Gastrocnemius medialis (tissue), 4 donors: ENCODE measurements around the gene NAT9. TPM values are rescaled to one million over a fixed set of nuclear protein-coding genes. Genes with fewer than 3 reads are reported as not detected.

Experiments used
- ATAC-seq, 2 donors: fragments of 150-250 bp; one replicate each; pipeline ENCODE4 v1.9.1; 2016
- DNase-seq, 2 donors: peaks; one replicate each; pipeline ENCODE4 v3.0.0-alpha.2; 2019
- H3K27ac ChIP-seq, 4 donors: fragments of 200-600 bp; sonication (generic); 1 replicate in 1 of 4; 2 replicates in 3 of 4; pipeline ENCODE4 v1.5.1; 2016 to 2018; ENCODE audit warnings: mild to moderate bottlenecking in 2 of 4, moderate library complexity in 1 of 4
- H3K27me3 ChIP-seq, 3 donors: fragments of 200-600 bp; sonication (generic) in 2 of 3; 1 replicate in 1 of 3; 2 replicates in 2 of 3; pipeline versions ENCODE4 v1.5.1 to v1.6.0; 2016 to 2019; ENCODE audit warnings: mild to moderate bottlenecking in 1 of 3, moderate library complexity in 1 of 3
- H3K36me3 ChIP-seq, 2 donors: fragments of 200-600 bp; sonication (generic) in 1 of 2; one replicate each; pipeline ENCODE4 v1.5.1; 2017 to 2018
- H3K4me1 ChIP-seq, 2 donors: fragments of 200-600 bp; sonication (generic) in 1 of 2; one replicate each; pipeline ENCODE4 v1.5.1; 2016 to 2017; ENCODE audit warnings: mild to moderate bottlenecking in 2 of 2
- H3K4me3 ChIP-seq, 4 donors: fragments of 200-600 bp; sonication (generic) in 3 of 4; 1 replicate in 1 of 4; 2 replicates in 3 of 4; pipeline ENCODE4 v1.5.1; 2016 to 2019; ENCODE audit warnings: mild to moderate bottlenecking in 2 of 4
- H3K9me3 ChIP-seq, 3 donors: fragments of 200-600 bp; sonication (generic) in 2 of 3; 1 replicate in 1 of 3; 2 replicates in 2 of 3; pipeline ENCODE4 v1.5.1; 2016 to 2019
- POLR2A ChIP-seq, 2 donors: fragments of 450-650 bp; IDR thresholded peaks; one replicate each; pipeline ENCODE4 v1.6.1; 2017; ENCODE audit warnings: antibody characterized with exemption in 2 of 2, mild to moderate bottlenecking in 2 of 2, moderate library complexity in 2 of 2
- in situ Hi-C, 4 donors: fragments of 200-750 bp; cut with MboI; loops; one replicate each; pipeline versions ENCODE4 v1.15.0 to v1.8.0; 2017; ENCODE audit warnings: low sequenced_read_pairs in 4 of 4
- intact Hi-C: fragments of 100-400 bp; cut with DNase I; formaldehyde crosslinking; loops from one replicate; pipeline ENCODE4 v1.15.1; 2023; ENCODE audit warnings: low total_unique reads
- total RNA-seq, 4 donors: library from RNA; depleted of rRNA; stranded (reverse); fragments of >200 nt; gene quantifications; one replicate each; pipeline versions ENCODE4 v1.1.0 to v1.2.3, GENCODE V29; 2016
- TF ChIP-seq, protein P1 (sequence below), 5 experiments: fragments of 450-650 bp in 3 of 5; fragments of 200-600 bp in 2 of 5; sonication (generic) in 2 of 5; IDR thresholded peaks in 4 of 5; conservative IDR thresholded peaks in 1 of 5; 1 replicate in 4 of 5; 2 replicates in 1 of 5; pipeline ENCODE4 v1.5.1; 2016 to 2019; ENCODE audit warnings: antibody characterized with exemption in 5 of 5, mild to moderate bottlenecking in 3 of 5, moderate library complexity in 3 of 5

NAT9 gene, protein sequence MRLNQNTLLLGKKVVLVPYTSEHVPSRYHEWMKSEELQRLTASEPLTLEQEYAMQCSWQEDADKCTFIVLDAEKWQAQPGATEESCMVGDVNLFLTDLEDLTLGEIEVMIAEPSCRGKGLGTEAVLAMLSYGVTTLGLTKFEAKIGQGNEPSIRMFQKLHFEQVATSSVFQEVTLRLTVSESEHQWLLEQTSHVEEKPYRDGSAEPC
- total RNA-seq = 10 to 100 TPM in 3 of 4 donors, 1 to 10 TPM in 1; 7.7 to 27.4 (median 14.5) TPM

DNA sequence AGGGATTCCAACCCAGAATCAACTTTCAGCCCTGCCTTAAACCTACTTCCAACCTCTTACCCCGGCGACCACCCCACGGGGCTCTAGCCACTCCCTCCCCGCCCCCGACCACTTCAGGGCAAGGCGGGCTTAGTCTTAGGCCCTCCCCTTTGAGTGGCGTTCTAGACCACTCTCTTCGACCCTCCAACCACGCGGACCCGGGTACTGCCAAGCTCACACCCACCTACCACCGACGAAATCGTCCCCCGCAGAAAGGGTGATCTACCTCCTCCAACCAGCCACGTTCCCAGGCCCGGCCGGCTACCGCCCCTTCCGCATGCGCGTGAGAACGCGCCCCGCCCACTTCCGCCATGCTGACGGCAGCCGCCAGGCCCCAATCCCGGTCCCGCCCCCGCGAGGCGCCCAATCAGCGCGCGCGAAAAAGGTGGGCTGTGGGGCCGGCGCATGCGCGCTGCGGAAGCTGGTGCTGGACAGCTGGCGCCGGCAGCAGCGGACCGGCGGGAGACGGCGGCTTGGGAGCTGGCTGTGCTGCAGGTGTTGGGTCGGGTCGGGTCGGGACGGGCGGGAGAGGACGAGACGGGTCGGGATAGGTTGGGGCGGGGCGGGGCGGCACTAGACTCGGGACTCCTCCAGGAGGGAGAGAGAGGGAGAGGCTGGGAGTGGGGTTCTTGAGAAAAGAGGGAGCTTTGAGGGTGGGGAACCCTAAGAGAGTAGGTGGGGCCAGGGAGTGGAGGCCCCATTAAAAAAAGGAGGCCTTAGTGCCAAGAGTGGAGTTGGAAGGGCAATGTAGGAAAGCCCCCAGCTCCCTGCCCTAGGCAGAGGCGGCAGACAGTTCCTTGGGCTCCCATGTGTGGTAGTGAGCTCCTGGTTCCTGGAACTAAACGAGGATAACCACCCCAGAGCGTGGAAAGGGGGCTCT, at the start of gene NAT9:
TSS of gene NAT9 (minus strand) at position 302 of the 919 bp plus-strand sequence. CDS start 647 bp downstream, outside the sequence.
- peak; percentile 93 to 96 for DNase-seq
- peak; percentile 95 to 96 for ATAC-seq
- in situ Hi-C loops = no loop called here
- H3K27me3 ChIP-seq = no peaks in the 10 kb centered on the region
- H3K9me3 ChIP-seq = no peaks in the 10 kb centered on the region
- peak within 1 kb of the TSS; percentile 75 to 99 (median 93) for H3K4me3 ChIP-seq
- peak within 1 kb of the TSS; percentile 84 to 91 (median 87) for H3K27ac ChIP-seq
- peak; percentile 65 to 77 for TF ChIP-seq POLR2A (IDR thresholded peaks at IDR 0.05)
- TF ChIP-seq, protein P1, sequence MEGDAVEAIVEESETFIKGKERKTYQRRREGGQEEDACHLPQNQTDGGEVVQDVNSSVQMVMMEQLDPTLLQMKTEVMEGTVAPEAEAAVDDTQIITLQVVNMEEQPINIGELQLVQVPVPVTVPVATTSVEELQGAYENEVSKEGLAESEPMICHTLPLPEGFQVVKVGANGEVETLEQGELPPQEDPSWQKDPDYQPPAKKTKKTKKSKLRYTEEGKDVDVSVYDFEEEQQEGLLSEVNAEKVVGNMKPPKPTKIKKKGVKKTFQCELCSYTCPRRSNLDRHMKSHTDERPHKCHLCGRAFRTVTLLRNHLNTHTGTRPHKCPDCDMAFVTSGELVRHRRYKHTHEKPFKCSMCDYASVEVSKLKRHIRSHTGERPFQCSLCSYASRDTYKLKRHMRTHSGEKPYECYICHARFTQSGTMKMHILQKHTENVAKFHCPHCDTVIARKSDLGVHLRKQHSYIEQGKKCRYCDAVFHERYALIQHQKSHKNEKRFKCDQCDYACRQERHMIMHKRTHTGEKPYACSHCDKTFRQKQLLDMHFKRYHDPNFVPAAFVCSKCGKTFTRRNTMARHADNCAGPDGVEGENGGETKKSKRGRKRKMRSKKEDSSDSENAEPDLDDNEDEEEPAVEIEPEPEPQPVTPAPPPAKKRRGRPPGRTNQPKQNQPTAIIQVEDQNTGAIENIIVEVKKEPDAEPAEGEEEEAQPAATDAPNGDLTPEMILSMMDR (IDR thresholded peaks at IDR 0.05 in 4 of 5, conservative IDR thresholded peaks at IDR 0.05 in 1 of 5) = no peak
- peaks cover 17 to 23% of the 10 kb centered on the region in 2 donors for H3K4me1 ChIP-seq
- peaks cover 0 to 23% of the 10 kb centered on the region in 2 donors for H3K36me3 ChIP-seq
- intact Hi-C loops = loop anchor here (1.0 to 10.0 kb wide), 4 partner anchors 28 to 562 kb away; partner anchors contain the start of genes NHERF1 and TTYH2

DNA sequence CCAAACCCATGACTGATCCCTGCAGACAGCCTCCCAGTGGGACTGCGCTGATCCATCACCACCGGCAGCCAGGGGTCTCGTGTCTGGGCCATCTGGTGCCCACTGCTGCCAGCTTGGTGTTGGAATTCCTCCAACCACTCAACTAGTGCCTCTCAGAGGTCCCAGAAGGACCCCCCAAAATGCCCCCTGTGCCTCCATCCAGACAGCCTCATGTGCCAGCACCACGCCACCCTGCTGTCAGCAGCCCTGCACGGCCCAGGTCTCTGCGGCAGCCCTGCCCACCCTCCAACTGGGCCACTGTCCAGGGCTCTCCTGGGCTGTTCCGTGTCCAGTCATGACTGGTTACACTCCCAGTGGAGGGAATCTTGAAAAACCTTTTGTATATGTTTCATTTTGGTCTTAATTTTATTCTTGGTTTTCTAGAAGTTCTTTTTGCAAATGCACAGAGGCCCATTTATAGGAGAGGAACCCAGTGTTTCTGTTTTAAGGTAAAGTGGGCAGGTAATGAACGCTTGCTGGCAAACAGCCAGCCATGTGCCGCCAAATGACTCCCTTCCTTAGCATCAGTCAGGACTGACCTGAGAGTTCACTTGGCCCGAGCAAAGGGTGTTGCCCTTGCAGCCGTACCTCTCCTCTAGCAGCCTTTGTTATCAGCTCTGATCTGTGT, 48.9 kb upstream of the NAT9 start:
- peaks cover 0 to 7% of the 10 kb centered on the region in 2 donors for H3K36me3 ChIP-seq

DNA sequence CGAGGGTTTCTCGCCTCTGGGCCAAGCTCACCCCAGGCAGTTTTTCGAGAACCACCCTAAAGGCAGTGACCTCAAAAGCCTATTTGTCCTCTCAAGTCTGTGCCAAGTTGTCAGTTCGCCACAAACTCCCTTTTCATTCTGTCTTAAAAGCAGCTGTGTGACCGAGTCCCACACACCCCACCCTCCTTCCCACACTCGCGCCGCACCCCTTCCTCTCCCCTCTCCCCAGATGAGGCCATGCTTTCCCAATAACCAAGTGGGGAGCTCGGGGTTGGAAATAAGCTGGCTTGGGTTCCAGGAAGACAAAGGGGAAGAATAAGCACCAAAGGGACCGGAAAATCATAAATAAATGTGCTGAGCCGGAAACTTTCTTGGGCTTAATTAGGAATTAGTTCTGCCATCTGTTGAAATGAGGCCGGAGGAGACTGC, 46.8 kb upstream of the NAT9 start:
- H3K4me1 ChIP-seq = no peaks in the 10 kb centered on the region
- H3K36me3 ChIP-seq = peaks cover 0 to 12% of the 10 kb centered on the region in 2 donors
- H3K9me3 ChIP-seq = no peaks in the 10 kb centered on the region
- no peaks in the 10 kb centered on the region for H3K27me3 ChIP-seq
- DNase-seq (peak in 1 of 2 donors; percentile 22), ATAC-seq (peak in 1 of 2 donors; percentile 6)
- no peak overlapping the region for H3K4me3 ChIP-seq
- in situ Hi-C loops = no loop called here
- H3K27ac ChIP-seq = no peak overlapping the region
- intact Hi-C loops = no loop called here
- TF ChIP-seq, protein P1 (IDR thresholded peaks at IDR 0.05 in 4 of 5, conservative IDR thresholded peaks at IDR 0.05 in 1 of 5) = no peak
- no peak for TF ChIP-seq POLR2A (IDR thresholded peaks at IDR 0.05)

More for the DNA sequence above, 48.9 kb upstream of the NAT9 start:
- intact Hi-C loops (no loop called here), in situ Hi-C loops (no loop called here)
- no peaks in the 10 kb centered on the region for H3K4me1 ChIP-seq
- H3K27ac ChIP-seq = no peak overlapping the region
- H3K9me3 ChIP-seq = no peaks in the 10 kb centered on the region
- no peaks in the 10 kb centered on the region for H3K27me3 ChIP-seq
- DNase-seq (no peak), ATAC-seq (no peak)
- H3K4me3 ChIP-seq = no peak overlapping the region
- TF ChIP-seq POLR2A (IDR thresholded peaks at IDR 0.05) = no peak
- TF ChIP-seq, protein P1 (IDR thresholded peaks at IDR 0.05 in 4 of 5, conservative IDR thresholded peaks at IDR 0.05 in 1 of 5) = no peak

DNA sequence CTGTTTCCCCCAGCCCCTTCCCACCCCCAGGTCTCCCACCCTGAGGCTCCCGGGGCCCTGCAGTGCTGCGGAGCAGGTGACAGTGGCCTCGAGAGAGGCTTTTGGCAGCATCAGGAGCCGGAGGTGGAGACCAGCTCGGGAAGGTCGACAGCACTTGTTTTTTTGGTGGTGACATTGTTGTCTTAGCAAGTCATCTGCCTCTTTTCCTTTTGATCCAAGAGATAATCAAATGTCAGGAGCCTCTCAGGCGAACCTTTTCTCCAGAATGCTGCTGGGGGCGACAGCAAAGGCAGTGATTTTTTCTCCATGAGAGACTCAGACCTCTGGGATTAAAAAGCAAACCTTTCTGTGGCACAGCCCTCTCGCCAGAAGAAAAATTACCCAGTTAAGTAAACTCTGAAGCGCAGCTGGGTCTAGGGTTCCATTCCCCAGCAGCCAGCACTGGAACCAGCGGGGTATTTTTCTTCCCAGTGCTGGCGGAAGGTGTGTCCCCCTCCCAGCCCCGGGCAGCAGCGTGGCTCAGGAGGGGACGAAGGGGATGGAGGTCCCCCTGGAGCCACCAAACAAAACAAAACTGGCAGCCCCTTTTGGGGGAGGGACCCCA, 46.3 kb upstream of the NAT9 start:
- TF ChIP-seq, protein P1 (IDR thresholded peaks at IDR 0.05 in 4 of 5, conservative IDR thresholded peaks at IDR 0.05 in 1 of 5) = no peak
- TF ChIP-seq POLR2A (IDR thresholded peaks at IDR 0.05) = no peak
- intact Hi-C loops = no loop called here
- Histone ChIP-seq H3K27me3 (no peaks in the 10 kb centered on the region), H3K4me3 (no peak overlapping the region), H3K36me3 (peaks cover 0 to 12% of the 10 kb centered on the region in 2 donors), H3K4me1 (no peaks in the 10 kb centered on the region), H3K9me3 (no peaks in the 10 kb centered on the region), H3K27ac (no peak overlapping the region)
- in situ Hi-C loops = no loop called here
- ATAC-seq (no peak), DNase-seq (no peak)
